NT2/D1 (cell line): ENCODE measurements around the gene FHOD3.

Experiments
- YY1 ChIP-seq: IDR thresholded peaks from 2 replicates; pipeline ENCODE4 v1.6.1; 2011; ENCODE audit not compliant: insufficient read length, insufficient read depth
- ZNF274 ChIP-seq: IDR thresholded peaks from 2 replicates; pipeline ENCODE4 v1.6.1; 2011; ENCODE audit warnings: mild to moderate bottlenecking, low read depth, low read length

GRCh38 chr18:36335476-36336279, 38.2 kb downstream of the FHOD3 start:
- TF ChIP-seq YY1 (no peak), ZNF274 (no peak)
